GM23338 (cell line): Measurements from ENCODE around the gene ACOT6. TPM values are rescaled to one million over a fixed set of nuclear protein-coding genes. Genes with fewer than 3 reads are reported as not detected.

Experiments
- ATAC-seq: fragments of 200-7000 bp; cut with Tn5 transposase; 3 replicates; pipeline ENCODE4 v1.9.1; 2020
- DNase-seq: peaks from one replicate; pipeline ENCODE4 v3.0.0-alpha.2; 2015; ENCODE audit warnings: low spot score
- H2AFZ ChIP-seq: fragments of 200-600 bp; sonication (generic); 2 replicates; pipeline ENCODE4 v1.8.0; 2016; ENCODE audit warnings: antibody characterized with exemption, mild to moderate bottlenecking, moderate library complexity
- H3F3A ChIP-seq: fragments of 200-600 bp; sonication (generic); replicated peaks from 2 replicates; pipeline ENCODE4 v1.8.0; 2017; ENCODE audit warnings: antibody characterized with exemption, mixed run types, low read depth
- H3K27ac ChIP-seq: fragments of 200-600 bp; sonication (generic); 2 replicates; pipeline ENCODE4 v1.6.1; 2016; ENCODE audit warnings: low read depth
- H3K27me3 ChIP-seq: fragments of 200-600 bp; sonication (generic); 2 replicates; pipeline ENCODE4 v1.8.0; 2016; ENCODE audit warnings: mild to moderate bottlenecking, mixed run types, moderate library complexity; ENCODE audit not compliant: insufficient read depth
- H3K36me3 ChIP-seq: fragments of 200-600 bp; sonication (generic); 2 replicates; pipeline ENCODE4 v1.8.0; 2016; ENCODE audit warnings: mild to moderate bottlenecking; ENCODE audit not compliant: insufficient read depth
- H3K4me1 ChIP-seq: fragments of 200-600 bp; sonication (generic); 2 replicates; pipeline ENCODE4 v1.8.0; 2016; ENCODE audit warnings: mild to moderate bottlenecking, moderate library complexity; ENCODE audit not compliant: insufficient read depth
- H3K4me2 ChIP-seq: fragments of 200-600 bp; sonication (generic); 2 replicates; pipeline ENCODE4 v1.7.1; 2017; ENCODE audit warnings: mixed run types
- H3K4me3 ChIP-seq: fragments of 200-600 bp; sonication (generic); 2 replicates; pipeline ENCODE4 v1.6.1; 2016; ENCODE audit warnings: mixed run types
- H3K79me2 ChIP-seq: fragments of 200-600 bp; sonication (generic); replicated peaks from 2 replicates; pipeline ENCODE4 v1.8.0; 2017; ENCODE audit warnings: mild to moderate bottlenecking; ENCODE audit not compliant: insufficient read depth
- H3K9me2 ChIP-seq: fragments of 200-600 bp; sonication (generic); 2 replicates; pipeline ENCODE4 v1.8.0; 2017; ENCODE audit not compliant: insufficient read depth
- H4K20me1 ChIP-seq: fragments of 200-600 bp; sonication (generic); replicated peaks from 2 replicates; pipeline ENCODE4 v1.8.0; 2017; ENCODE audit warnings: mild to moderate bottlenecking; ENCODE audit not compliant: insufficient read depth
- H3K27ac Mint-ChIP-seq: 2 replicates; pipeline ENCODE4 v1.8.0; 2020; ENCODE audit warnings: inconsistent platforms, mild to moderate bottlenecking, moderate library complexity, mixed read lengths
- H3K27me3 Mint-ChIP-seq: 3 replicates; pipeline ENCODE4 v1.8.0; 2022; ENCODE audit warnings: low read depth, mild to moderate bottlenecking, moderate library complexity, mixed read lengths, inconsistent platforms; ENCODE audit not compliant: insufficient read depth, poor library complexity
- H3K36me3 Mint-ChIP-seq: 3 replicates; pipeline ENCODE4 v1.8.0; 2021; ENCODE audit warnings: low read depth, mild to moderate bottlenecking, inconsistent platforms, moderate library complexity, mixed read lengths
- H3K4me1 Mint-ChIP-seq: 3 replicates; pipeline ENCODE4 v1.8.0; 2020; ENCODE audit warnings: mild to moderate bottlenecking, inconsistent platforms, mixed read lengths
- H3K4me3 Mint-ChIP-seq: 3 replicates; pipeline ENCODE4 v1.8.0; 2021; ENCODE audit warnings: moderate library complexity, mild to moderate bottlenecking, inconsistent platforms, mixed read lengths
- H3K9me3 Mint-ChIP-seq: 3 replicates; pipeline ENCODE4 v1.8.0; 2020; ENCODE audit warnings: moderate library complexity, mild to moderate bottlenecking, inconsistent platforms, mixed read lengths
- CREB1 ChIP-seq: fragments of 250-450 bp; sonication (Bioruptor Pico); IDR thresholded peaks from 2 replicates; pipeline ENCODE4 v1.5.0; 2020; ENCODE audit warnings: low read depth, mild to moderate bottlenecking, moderate library complexity
- EZH2 ChIP-seq: fragments of 200-600 bp; sonication (generic); IDR thresholded peaks from one replicate; pipeline ENCODE4 v1.8.0; 2017; ENCODE audit warnings: antibody characterized with exemption, mild to moderate bottlenecking, low read depth; ENCODE audit not compliant: unreplicated experiment
- EZH2phosphoT487 ChIP-seq: fragments of 200-600 bp; sonication (generic); IDR thresholded peaks from one replicate; pipeline ENCODE4 v1.8.1; 2018; ENCODE audit warnings: antibody characterized with exemption; ENCODE audit not compliant: unreplicated experiment
- JUNB ChIP-seq: IDR thresholded peaks from one replicate; pipeline ENCODE4 v1.6.1; 2016; ENCODE audit warnings: antibody characterized with exemption; ENCODE audit not compliant: unreplicated experiment
- NANOG ChIP-seq: IDR thresholded peaks from 2 replicates; pipeline ENCODE4 v1.6.1; 2016; ENCODE audit warnings: antibody characterized with exemption, borderline replicate concordance
- POLR2AphosphoS5 ChIP-seq: IDR thresholded peaks from 2 replicates; pipeline ENCODE4 v1.6.1; 2016; ENCODE audit warnings: antibody characterized with exemption, low read depth
- REST ChIP-seq: IDR thresholded peaks from one replicate; pipeline ENCODE4 v1.6.1; 2018; ENCODE audit warnings: antibody characterized with exemption; ENCODE audit not compliant: unreplicated experiment
- STAT1 ChIP-seq: IDR thresholded peaks from one replicate; pipeline ENCODE4 v1.6.1; 2016; ENCODE audit warnings: antibody characterized with exemption; ENCODE audit not compliant: unreplicated experiment
- ZNF114 ChIP-seq: fragments of 250-450 bp; sonication (Bioruptor Pico); IDR thresholded peaks from 2 replicates; pipeline ENCODE4 v1.5.0; 2020; ENCODE audit warnings: mild to moderate bottlenecking, moderate library complexity
- ZNF331 ChIP-seq: fragments of 250-450 bp; sonication (Bioruptor Pico); IDR thresholded peaks from 2 replicates; pipeline ENCODE4 v1.5.0; 2020; ENCODE audit warnings: low read depth, mild to moderate bottlenecking, moderate library complexity
- ZNF462 ChIP-seq: fragments of 250-450 bp; sonication (Bioruptor Pico); IDR thresholded peaks from 2 replicates; pipeline ENCODE4 v1.5.0; 2020; ENCODE audit warnings: mild to moderate bottlenecking, moderate library complexity
- polyA plus RNA-seq: library from polyadenylated mRNA; unstranded; fragments of >200 nt; fragmentation: Nextera tagmentation; extraction: Ambion mirVana; gene quantifications from 2 replicates; pipeline ENCODE4 v1.2.1, GENCODE V29; 2016
- total RNA-seq: library from RNA; depleted of rRNA; stranded (reverse); fragments of >200 nt; shearing (Covaris generic); gene quantifications from 2 replicates; pipeline ENCODE4 v1.2.3, GENCODE V29; 2014
- TF ChIP-seq, protein P1 (sequence below): IDR thresholded peaks from 2 replicates; pipeline ENCODE4 v1.6.1; 2016; ENCODE audit warnings: antibody characterized with exemption
- TF ChIP-seq, protein P2 (sequence below), 2 experiments: fragments of 200-600 bp in 1 of 2; sonication (generic) in 1 of 2; conservative IDR thresholded peaks; 2 replicates each; pipeline versions ENCODE4 v1.5.1 to v1.6.1; 2016 to 2017; ENCODE audit warnings: antibody characterized with exemption in 2 of 2, low read depth in 2 of 2, mild to moderate bottlenecking in 2 of 2, moderate library complexity in 1 of 2

Gene ACOT6
- total and polyA plus RNA-seq, 2 experiments from 2014 or later = 0.44 to 0.83 TPM

DNA sequence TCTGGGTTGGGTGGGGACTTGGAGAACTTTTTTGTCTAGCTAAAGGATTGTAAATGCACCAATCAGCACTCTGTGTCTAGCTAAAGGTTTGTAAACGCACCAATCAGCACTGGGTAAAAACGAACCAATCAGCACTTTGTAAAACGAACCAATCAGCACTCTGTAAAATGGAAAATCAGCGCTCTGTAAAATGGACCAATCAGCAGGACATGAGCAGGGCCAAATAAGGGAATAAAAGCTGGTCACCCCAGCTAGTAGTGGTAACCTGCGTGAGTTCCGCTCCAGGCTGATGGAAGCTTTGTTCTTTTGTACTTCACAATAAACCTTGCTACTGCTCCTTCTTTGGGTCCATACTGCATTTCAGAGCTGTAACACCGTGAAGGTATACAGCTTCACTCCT, 45.0 kb upstream of the ACOT6 start:
- peaks cover 30% of the 10 kb centered on the region for H3K9me3 Mint-ChIP-seq
- peaks cover 21% of the 10 kb centered on the region for H3K27me3 Mint-ChIP-seq

More for the DNA sequence above, 45.0 kb upstream of the ACOT6 start:
- H3K27ac Mint-ChIP-seq = no peak overlapping the region
- TF ChIP-seq EZH2 = no peak
- TF ChIP-seq POLR2AphosphoS5 = no peak
- TF ChIP-seq JUNB = no peak
- TF ChIP-seq REST = no peak
- no peak for TF ChIP-seq CREB1 (CRISPR knock-in tag)
- TF ChIP-seq, protein P1, sequence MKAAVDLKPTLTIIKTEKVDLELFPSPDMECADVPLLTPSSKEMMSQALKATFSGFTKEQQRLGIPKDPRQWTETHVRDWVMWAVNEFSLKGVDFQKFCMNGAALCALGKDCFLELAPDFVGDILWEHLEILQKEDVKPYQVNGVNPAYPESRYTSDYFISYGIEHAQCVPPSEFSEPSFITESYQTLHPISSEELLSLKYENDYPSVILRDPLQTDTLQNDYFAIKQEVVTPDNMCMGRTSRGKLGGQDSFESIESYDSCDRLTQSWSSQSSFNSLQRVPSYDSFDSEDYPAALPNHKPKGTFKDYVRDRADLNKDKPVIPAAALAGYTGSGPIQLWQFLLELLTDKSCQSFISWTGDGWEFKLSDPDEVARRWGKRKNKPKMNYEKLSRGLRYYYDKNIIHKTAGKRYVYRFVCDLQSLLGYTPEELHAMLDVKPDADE = no peak
- TF ChIP-seq STAT1 = no peak
- TF ChIP-seq NANOG = no peak
- TF ChIP-seq, protein P2, sequence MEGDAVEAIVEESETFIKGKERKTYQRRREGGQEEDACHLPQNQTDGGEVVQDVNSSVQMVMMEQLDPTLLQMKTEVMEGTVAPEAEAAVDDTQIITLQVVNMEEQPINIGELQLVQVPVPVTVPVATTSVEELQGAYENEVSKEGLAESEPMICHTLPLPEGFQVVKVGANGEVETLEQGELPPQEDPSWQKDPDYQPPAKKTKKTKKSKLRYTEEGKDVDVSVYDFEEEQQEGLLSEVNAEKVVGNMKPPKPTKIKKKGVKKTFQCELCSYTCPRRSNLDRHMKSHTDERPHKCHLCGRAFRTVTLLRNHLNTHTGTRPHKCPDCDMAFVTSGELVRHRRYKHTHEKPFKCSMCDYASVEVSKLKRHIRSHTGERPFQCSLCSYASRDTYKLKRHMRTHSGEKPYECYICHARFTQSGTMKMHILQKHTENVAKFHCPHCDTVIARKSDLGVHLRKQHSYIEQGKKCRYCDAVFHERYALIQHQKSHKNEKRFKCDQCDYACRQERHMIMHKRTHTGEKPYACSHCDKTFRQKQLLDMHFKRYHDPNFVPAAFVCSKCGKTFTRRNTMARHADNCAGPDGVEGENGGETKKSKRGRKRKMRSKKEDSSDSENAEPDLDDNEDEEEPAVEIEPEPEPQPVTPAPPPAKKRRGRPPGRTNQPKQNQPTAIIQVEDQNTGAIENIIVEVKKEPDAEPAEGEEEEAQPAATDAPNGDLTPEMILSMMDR (conservative IDR thresholded peaks at IDR 0.05; ENCODE audit: low read depth in 2 of 2) = no peak
- no peak for TF ChIP-seq ZNF462 (CRISPR knock-in tag)
- TF ChIP-seq ZNF331 (CRISPR knock-in tag) = no peak
- no peak for TF ChIP-seq EZH2phosphoT487
- TF ChIP-seq ZNF114 = no peak
- Histone ChIP-seq H3K27ac (no peak overlapping the region), H3K4me2 (no peak overlapping the region), H3K4me1 (peaks cover 13% of the 10 kb centered on the region), H3K4me3 (no peak overlapping the region), H3F3A (peaks cover 9% of the 10 kb centered on the region; the same call in 1 of the 2 replicates), H3K9me2 (no peaks in the 10 kb centered on the region), H3K79me2 (no peaks in the 10 kb centered on the region), H2AFZ (no peak overlapping the region), H3K36me3 (no peaks in the 10 kb centered on the region; the same call in 1 of the 2 replicates), H3K27me3 (peaks cover 14% of the 10 kb centered on the region; the same call in 1 of the 2 replicates), H4K20me1 (no peaks in the 10 kb centered on the region)
- peaks cover 25% of the 10 kb centered on the region for H3K4me1 Mint-ChIP-seq
- DNase-seq (no peak), ATAC-seq (no peak)
- peaks cover 36% of the 10 kb centered on the region for H3K36me3 Mint-ChIP-seq
- H3K4me3 Mint-ChIP-seq = no peak overlapping the region
